SK-N-SH treated with all-trans-retinoic acid at 6 μM for 48 hours (cell line): ENCODE results near the gene MPZL2.

ENCODE experiments used
- ATAC-seq: fragments of 200-7000 bp; cut with Tn5 transposase; 3 replicates; pipeline ENCODE4 v1.9.1; 2020; ENCODE audit warnings: mild to moderate bottlenecking, moderate library complexity
- ARNTL ChIP-seq: fragments of 450-650 bp; formaldehyde crosslinking; IDR thresholded peaks from 2 replicates; pipeline ENCODE4 v1.5.0; 2020; ENCODE audit warnings: low read depth, mild to moderate bottlenecking, moderate library complexity, borderline replicate concordance
- BACH2 ChIP-seq: fragments of 250-450 bp; sonication (Bioruptor Pico); IDR thresholded peaks from 2 replicates; pipeline ENCODE4 v1.9.0; 2021; ENCODE audit warnings: mild to moderate bottlenecking, borderline replicate concordance
- CSDC2 ChIP-seq: fragments of 250-450 bp; sonication (Bioruptor Pico); IDR thresholded peaks from 2 replicates; pipeline ENCODE4 v1.5.0; 2020; ENCODE audit warnings: mild to moderate bottlenecking, moderate library complexity
- ESRRG ChIP-seq: fragments of 250-450 bp; sonication (Bioruptor Pico); IDR thresholded peaks from 2 replicates; pipeline ENCODE4 v1.6.1; 2021; ENCODE audit warnings: mild to moderate bottlenecking
- GLIS3 ChIP-seq: fragments of 250-450 bp; sonication (Bioruptor Pico); IDR thresholded peaks from 2 replicates; pipeline ENCODE4 v1.5.0; 2020; ENCODE audit warnings: mild to moderate bottlenecking, moderate library complexity
- ISL1 ChIP-seq: fragments of 250-450 bp; sonication (Bioruptor Pico); IDR thresholded peaks from 2 replicates; pipeline ENCODE4 v2.1.2; 2022; ENCODE audit warnings: mild to moderate bottlenecking, moderate library complexity
- OSR1 ChIP-seq: fragments of 250-450 bp; sonication (Bioruptor Pico); IDR thresholded peaks from 2 replicates; pipeline ENCODE4 v1.8.0; 2022; ENCODE audit warnings: moderate library complexity, mild to moderate bottlenecking, inconsistent platforms
- PPARA ChIP-seq: fragments of 250-450 bp; sonication (Bioruptor Pico); IDR thresholded peaks from 2 replicates; pipeline ENCODE4 v1.5.0; 2020; ENCODE audit warnings: mild to moderate bottlenecking, borderline replicate concordance
- RARB ChIP-seq: fragments of 250-450 bp; sonication (Bioruptor Pico); IDR thresholded peaks from 2 replicates; pipeline ENCODE4 v1.8.0; 2021; ENCODE audit warnings: mild to moderate bottlenecking, moderate library complexity
- SNAI2 ChIP-seq: fragments of 250-450 bp; sonication (Bioruptor Pico); IDR thresholded peaks from 2 replicates; pipeline ENCODE4 v1.5.0; 2020; ENCODE audit warnings: mild to moderate bottlenecking, moderate library complexity
- TCF4 ChIP-seq: fragments of 250-450 bp; sonication (Bioruptor Pico); IDR thresholded peaks from 2 replicates; pipeline ENCODE4 v1.8.0; 2021; ENCODE audit warnings: mild to moderate bottlenecking, moderate library complexity, borderline replicate concordance
- TOX ChIP-seq: fragments of 250-450 bp; sonication (Bioruptor Pico); IDR thresholded peaks from 2 replicates; pipeline ENCODE4 v1.8.0; 2021; ENCODE audit warnings: mild to moderate bottlenecking, moderate library complexity, borderline replicate concordance
- ZC3H10 ChIP-seq: fragments of 250-450 bp; sonication (Bioruptor Pico); IDR thresholded peaks from 2 replicates; pipeline ENCODE4 v1.5.1; 2021; ENCODE audit warnings: mild to moderate bottlenecking, moderate library complexity
- ZFP3 ChIP-seq: fragments of 250-450 bp; sonication (Bioruptor Pico); IDR thresholded peaks from 2 replicates; pipeline ENCODE4 v1.5.0; 2020; ENCODE audit warnings: mild to moderate bottlenecking, moderate library complexity
- ZNF565 ChIP-seq: fragments of 450-650 bp; formaldehyde crosslinking; conservative IDR thresholded peaks from 2 replicates; pipeline ENCODE4 v1.5.0; 2020; ENCODE audit warnings: low read depth, mild to moderate bottlenecking, moderate library complexity
- ZNF70 ChIP-seq: fragments of 450-650 bp; formaldehyde crosslinking; IDR thresholded peaks from 2 replicates; pipeline ENCODE4 v1.5.0; 2020; ENCODE audit warnings: mild to moderate bottlenecking, moderate library complexity
- ZNF8 ChIP-seq: fragments of 450-650 bp; formaldehyde crosslinking; IDR thresholded peaks from 2 replicates; pipeline ENCODE4 v1.5.0; 2020; ENCODE audit warnings: mild to moderate bottlenecking, moderate library complexity
- TF ChIP-seq, protein P1 (sequence below): fragments of 250-450 bp; sonication (Bioruptor Pico); IDR thresholded peaks from 2 replicates; pipeline ENCODE4 v1.5.1; 2021; ENCODE audit warnings: mild to moderate bottlenecking, moderate library complexity
- TF ChIP-seq, protein P2 (sequence below): fragments of 250-450 bp; sonication (Bioruptor Pico); IDR thresholded peaks from 2 replicates; pipeline ENCODE4 v1.5.0; 2020; ENCODE audit warnings: mild to moderate bottlenecking, moderate library complexity
- TF ChIP-seq, protein P3 (sequence below): fragments of 250-450 bp; sonication (Bioruptor Pico); IDR thresholded peaks from 2 replicates; pipeline ENCODE4 v1.8.0; 2021; ENCODE audit warnings: low read depth, mild to moderate bottlenecking, moderate library complexity, borderline replicate concordance
- TF ChIP-seq, protein P4 (sequence below): fragments of 250-450 bp; sonication (Bioruptor Pico); IDR thresholded peaks from 2 replicates; pipeline ENCODE4 v1.5.1; 2020; ENCODE audit warnings: low read depth, mild to moderate bottlenecking, moderate library complexity
- TF ChIP-seq, protein P5 (sequence below): fragments of 250-450 bp; sonication (Bioruptor Pico); IDR thresholded peaks from 2 replicates; pipeline ENCODE4 v1.8.0; 2020; ENCODE audit warnings: mild to moderate bottlenecking, moderate library complexity, borderline replicate concordance

MPZL2 gene

DNA sequence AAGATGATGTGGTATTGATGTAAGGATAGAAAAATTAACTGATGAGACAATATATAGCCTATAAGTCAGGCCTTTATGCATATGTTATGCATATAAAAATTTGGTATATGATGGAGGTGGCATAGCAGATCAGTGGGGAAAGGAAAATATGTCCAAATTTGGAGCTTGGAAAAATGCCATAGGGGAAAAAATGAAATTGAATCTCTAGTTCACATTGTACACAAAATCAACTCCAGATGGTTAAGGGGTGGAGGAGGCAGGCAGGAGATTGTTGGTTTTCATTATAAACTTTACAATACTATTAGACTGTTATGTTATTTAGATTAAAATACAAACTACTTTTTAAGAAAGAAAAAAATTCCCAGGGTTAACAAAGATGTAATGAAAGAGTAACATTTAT is 25.3 kb upstream of the MPZL2 start:
- no peak for TF ChIP-seq CSDC2 (CRISPR knock-in tag)
- TF ChIP-seq, protein P1, sequence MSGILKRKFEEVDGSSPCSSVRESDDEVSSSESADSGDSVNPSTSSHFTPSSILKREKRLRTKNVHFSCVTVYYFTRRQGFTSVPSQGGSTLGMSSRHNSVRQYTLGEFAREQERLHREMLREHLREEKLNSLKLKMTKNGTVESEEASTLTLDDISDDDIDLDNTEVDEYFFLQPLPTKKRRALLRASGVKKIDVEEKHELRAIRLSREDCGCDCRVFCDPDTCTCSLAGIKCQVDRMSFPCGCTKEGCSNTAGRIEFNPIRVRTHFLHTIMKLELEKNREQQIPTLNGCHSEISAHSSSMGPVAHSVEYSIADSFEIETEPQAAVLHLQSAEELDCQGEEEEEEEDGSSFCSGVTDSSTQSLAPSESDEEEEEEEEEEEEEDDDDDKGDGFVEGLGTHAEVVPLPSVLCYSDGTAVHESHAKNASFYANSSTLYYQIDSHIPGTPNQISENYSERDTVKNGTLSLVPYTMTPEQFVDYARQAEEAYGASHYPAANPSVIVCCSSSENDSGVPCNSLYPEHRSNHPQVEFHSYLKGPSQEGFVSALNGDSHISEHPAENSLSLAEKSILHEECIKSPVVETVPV (CRISPR knock-in tag): no peak
- no peak for TF ChIP-seq ZNF70 (CRISPR knock-in tag)
- TF ChIP-seq ISL1 (CRISPR knock-in tag): no peak
- TF ChIP-seq PPARA (CRISPR knock-in tag): no peak
- no peak for TF ChIP-seq SNAI2 (CRISPR knock-in tag)
- no peak for TF ChIP-seq OSR1
- TF ChIP-seq, protein P2, sequence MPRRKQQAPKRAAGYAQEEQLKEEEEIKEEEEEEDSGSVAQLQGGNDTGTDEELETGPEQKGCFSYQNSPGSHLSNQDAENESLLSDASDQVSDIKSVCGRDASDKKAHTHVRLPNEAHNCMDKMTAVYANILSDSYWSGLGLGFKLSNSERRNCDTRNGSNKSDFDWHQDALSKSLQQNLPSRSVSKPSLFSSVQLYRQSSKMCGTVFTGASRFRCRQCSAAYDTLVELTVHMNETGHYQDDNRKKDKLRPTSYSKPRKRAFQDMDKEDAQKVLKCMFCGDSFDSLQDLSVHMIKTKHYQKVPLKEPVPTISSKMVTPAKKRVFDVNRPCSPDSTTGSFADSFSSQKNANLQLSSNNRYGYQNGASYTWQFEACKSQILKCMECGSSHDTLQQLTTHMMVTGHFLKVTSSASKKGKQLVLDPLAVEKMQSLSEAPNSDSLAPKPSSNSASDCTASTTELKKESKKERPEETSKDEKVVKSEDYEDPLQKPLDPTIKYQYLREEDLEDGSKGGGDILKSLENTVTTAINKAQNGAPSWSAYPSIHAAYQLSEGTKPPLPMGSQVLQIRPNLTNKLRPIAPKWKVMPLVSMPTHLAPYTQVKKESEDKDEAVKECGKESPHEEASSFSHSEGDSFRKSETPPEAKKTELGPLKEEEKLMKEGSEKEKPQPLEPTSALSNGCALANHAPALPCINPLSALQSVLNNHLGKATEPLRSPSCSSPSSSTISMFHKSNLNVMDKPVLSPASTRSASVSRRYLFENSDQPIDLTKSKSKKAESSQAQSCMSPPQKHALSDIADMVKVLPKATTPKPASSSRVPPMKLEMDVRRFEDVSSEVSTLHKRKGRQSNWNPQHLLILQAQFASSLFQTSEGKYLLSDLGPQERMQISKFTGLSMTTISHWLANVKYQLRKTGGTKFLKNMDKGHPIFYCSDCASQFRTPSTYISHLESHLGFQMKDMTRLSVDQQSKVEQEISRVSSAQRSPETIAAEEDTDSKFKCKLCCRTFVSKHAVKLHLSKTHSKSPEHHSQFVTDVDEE: no peak
- TF ChIP-seq ZNF565 (CRISPR knock-in tag): no peak
- no peak for TF ChIP-seq ESRRG (CRISPR knock-in tag)
- TF ChIP-seq, protein P3, sequence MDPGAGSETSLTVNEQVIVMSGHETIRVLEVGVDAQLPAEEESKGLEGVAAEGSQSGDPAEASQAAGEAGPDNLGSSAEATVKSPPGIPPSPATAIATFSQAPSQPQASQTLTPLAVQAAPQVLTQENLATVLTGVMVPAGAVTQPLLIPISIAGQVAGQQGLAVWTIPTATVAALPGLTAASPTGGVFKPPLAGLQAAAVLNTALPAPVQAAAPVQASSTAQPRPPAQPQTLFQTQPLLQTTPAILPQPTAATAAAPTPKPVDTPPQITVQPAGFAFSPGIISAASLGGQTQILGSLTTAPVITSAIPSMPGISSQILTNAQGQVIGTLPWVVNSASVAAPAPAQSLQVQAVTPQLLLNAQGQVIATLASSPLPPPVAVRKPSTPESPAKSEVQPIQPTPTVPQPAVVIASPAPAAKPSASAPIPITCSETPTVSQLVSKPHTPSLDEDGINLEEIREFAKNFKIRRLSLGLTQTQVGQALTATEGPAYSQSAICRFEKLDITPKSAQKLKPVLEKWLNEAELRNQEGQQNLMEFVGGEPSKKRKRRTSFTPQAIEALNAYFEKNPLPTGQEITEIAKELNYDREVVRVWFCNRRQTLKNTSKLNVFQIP: no peak
- TF ChIP-seq, protein P4, sequence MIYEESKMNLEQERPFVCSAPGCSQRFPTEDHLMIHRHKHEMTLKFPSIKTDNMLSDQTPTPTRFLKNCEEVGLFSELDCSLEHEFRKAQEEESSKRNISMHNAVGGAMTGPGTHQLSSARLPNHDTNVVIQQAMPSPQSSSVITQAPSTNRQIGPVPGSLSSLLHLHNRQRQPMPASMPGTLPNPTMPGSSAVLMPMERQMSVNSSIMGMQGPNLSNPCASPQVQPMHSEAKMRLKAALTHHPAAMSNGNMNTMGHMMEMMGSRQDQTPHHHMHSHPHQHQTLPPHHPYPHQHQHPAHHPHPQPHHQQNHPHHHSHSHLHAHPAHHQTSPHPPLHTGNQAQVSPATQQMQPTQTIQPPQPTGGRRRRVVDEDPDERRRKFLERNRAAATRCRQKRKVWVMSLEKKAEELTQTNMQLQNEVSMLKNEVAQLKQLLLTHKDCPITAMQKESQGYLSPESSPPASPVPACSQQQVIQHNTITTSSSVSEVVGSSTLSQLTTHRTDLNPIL: no peak
- TF ChIP-seq ZFP3 (CRISPR knock-in tag): no peak
- TF ChIP-seq ARNTL (CRISPR knock-in tag): no peak
- TF ChIP-seq BACH2 (CRISPR knock-in tag): no peak
- TF ChIP-seq, protein P5, sequence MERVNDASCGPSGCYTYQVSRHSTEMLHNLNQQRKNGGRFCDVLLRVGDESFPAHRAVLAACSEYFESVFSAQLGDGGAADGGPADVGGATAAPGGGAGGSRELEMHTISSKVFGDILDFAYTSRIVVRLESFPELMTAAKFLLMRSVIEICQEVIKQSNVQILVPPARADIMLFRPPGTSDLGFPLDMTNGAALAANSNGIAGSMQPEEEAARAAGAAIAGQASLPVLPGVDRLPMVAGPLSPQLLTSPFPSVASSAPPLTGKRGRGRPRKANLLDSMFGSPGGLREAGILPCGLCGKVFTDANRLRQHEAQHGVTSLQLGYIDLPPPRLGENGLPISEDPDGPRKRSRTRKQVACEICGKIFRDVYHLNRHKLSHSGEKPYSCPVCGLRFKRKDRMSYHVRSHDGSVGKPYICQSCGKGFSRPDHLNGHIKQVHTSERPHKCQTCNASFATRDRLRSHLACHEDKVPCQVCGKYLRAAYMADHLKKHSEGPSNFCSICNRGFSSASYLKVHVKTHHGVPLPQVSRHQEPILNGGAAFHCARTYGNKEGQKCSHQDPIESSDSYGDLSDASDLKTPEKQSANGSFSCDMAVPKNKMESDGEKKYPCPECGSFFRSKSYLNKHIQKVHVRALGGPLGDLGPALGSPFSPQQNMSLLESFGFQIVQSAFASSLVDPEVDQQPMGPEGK (CRISPR knock-in tag): no peak
- no peak for ATAC-seq

DNA sequence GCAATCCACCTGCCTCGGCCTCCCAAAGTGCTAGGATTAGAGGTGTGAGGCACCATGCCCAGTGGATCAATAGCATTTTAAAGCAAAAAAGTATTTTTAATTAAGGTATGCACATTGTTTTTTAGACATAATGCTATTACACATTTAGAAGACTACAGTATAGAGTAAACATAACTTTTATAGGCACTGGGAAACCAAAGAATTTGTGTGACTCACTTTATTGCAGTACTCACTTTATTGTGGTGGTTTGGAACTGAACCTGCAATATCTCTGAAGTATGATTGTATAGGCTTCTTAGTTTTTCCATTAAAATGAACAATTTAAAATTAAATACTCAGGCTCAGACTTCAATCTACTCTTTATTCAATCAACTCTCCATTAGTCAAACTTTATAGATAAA is 22.9 kb upstream of the MPZL2 start:
- no peak for ATAC-seq
- TF ChIP-seq ISL1 (CRISPR knock-in tag) (no peak), TOX (no peak), GLIS3 (CRISPR knock-in tag) (no peak), BACH2 (CRISPR knock-in tag) (no peak), ZFP3 (CRISPR knock-in tag) (no peak), OSR1 (no peak), RARB (CRISPR knock-in tag) (no peak), TCF4 (CRISPR knock-in tag) (no peak), ZC3H10 (CRISPR knock-in tag) (no peak), ZNF565 (CRISPR knock-in tag) (no peak), ZNF8 (no peak)
- TF ChIP-seq, protein P3: no peak
- TF ChIP-seq, protein P4: no peak
- TF ChIP-seq, protein P5 (CRISPR knock-in tag): no peak
